Measurements from ENCODE around the gene GADL1. TPM values are rescaled to one million over a fixed set of nuclear protein-coding genes. Genes with fewer than 3 reads are reported as not detected.

GADL1 gene
- total RNA-seq, 1 experiment from 2014 or later, result 0.09 TPM

DNA sequence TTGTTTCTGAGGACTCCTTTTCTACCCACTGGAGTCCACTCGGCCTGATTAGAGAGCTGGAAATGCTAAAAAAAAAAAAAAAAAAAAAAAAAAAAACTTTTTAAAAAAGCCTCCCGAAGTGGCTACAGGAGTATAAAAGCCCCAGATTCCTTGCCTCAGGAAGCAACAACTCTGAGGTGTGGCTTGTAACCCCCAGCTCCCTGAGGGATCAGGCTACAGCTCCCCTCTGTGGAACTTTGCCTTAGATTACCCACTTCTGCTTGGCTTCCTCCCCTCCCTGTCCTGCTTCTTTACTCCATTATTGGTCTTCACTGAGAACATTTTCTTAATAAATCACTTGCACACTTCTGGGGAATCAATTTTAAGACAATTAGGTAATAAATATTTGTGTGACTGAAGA, 49.7 kb upstream of the GADL1 start:
- no peak overlapping the region for H4K91ac ChIP-seq (ENCODE audit: insufficient read length, low read depth, low read length)
- no peaks in the 10 kb centered on the region for H3K36me3 Mint-ChIP-seq (ENCODE audit: insufficient read depth in 1 of 3, low read depth in 3 of 3)
- H2BK15ac ChIP-seq (ENCODE audit: low read depth, low read length), result no peak overlapping the region
- no peak overlapping the region for H2BK120ac ChIP-seq (ENCODE audit: low read depth, low read length, poor library complexity, severe bottlenecking)
- H4K8ac ChIP-seq (replicated peaks; ENCODE audit: insufficient read length, low read depth, low read length), result no peak overlapping the region
- no peaks in the 10 kb centered on the region for H3K27me3 ChIP-seq (ENCODE audit: insufficient read depth, low read length)
- TF ChIP-seq, protein P1, sequence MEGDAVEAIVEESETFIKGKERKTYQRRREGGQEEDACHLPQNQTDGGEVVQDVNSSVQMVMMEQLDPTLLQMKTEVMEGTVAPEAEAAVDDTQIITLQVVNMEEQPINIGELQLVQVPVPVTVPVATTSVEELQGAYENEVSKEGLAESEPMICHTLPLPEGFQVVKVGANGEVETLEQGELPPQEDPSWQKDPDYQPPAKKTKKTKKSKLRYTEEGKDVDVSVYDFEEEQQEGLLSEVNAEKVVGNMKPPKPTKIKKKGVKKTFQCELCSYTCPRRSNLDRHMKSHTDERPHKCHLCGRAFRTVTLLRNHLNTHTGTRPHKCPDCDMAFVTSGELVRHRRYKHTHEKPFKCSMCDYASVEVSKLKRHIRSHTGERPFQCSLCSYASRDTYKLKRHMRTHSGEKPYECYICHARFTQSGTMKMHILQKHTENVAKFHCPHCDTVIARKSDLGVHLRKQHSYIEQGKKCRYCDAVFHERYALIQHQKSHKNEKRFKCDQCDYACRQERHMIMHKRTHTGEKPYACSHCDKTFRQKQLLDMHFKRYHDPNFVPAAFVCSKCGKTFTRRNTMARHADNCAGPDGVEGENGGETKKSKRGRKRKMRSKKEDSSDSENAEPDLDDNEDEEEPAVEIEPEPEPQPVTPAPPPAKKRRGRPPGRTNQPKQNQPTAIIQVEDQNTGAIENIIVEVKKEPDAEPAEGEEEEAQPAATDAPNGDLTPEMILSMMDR (conservative IDR thresholded peaks at IDR 0.05), result no peak
- H3K9me3 Mint-ChIP-seq, result no peaks in the 10 kb centered on the region
- H3K4me1 Mint-ChIP-seq, result peaks cover 20% of the 10 kb centered on the region in 2 experiments
- no peaks in the 10 kb centered on the region for H3K79me1 ChIP-seq (ENCODE audit: insufficient read depth, low read depth, low read length, poor library complexity, severe bottlenecking)
- H3K4ac ChIP-seq (ENCODE audit: low read depth, low read length), result no peak overlapping the region
- no peak overlapping the region for H3K18ac ChIP-seq (ENCODE audit: insufficient read length, low read depth, low read length)
- no CpG with 5 or more reads among the region's 2 CpGs for WGBS (ENCODE audit: extremely low coverage, insufficient read length, low lambda C conversion rate)
- H2BK12ac ChIP-seq (ENCODE audit: insufficient read length, low read depth, low read length), result no peak overlapping the region
- no peaks in the 10 kb centered on the region for H3K4me1 ChIP-seq (ENCODE audit: insufficient read depth, low read length)
- H3K27ac Mint-ChIP-seq, result no peak overlapping the region; a peak in 1 of 7 replicates
- no peaks in the 10 kb centered on the region for H3K9me3 ChIP-seq (ENCODE audit: control insufficient read depth, low read depth, low read length)
- no peaks in the 10 kb centered on the region for H3K27me3 Mint-ChIP-seq (ENCODE audit: low read depth)
- no peak overlapping the region for H3K4me2 ChIP-seq (ENCODE audit: insufficient read depth, insufficient read length, low read length)
- no peaks in the 10 kb centered on the region for H4K20me1 ChIP-seq (ENCODE audit: control insufficient read depth, insufficient read depth, insufficient read length)
- no peak overlapping the region for H2AFZ ChIP-seq (ENCODE audit: low read length)
- H3K14ac ChIP-seq (ENCODE audit: insufficient read depth, low read length), result no peak overlapping the region
- H2BK20ac ChIP-seq (ENCODE audit: low read depth, low read length, poor library complexity, severe bottlenecking), result no peak overlapping the region
- H3K4me3 Mint-ChIP-seq, result no peak overlapping the region
- H2BK5ac ChIP-seq (ENCODE audit: insufficient read length, low read length), result no peak overlapping the region
- H3K23ac ChIP-seq (ENCODE audit: insufficient read length, low read depth, low read length), result no peak overlapping the region
- H3T11ph ChIP-seq (ENCODE audit: low read length), result no peak overlapping the region
- no peak for DNase-seq
- no peak overlapping the region for H3K56ac ChIP-seq (ENCODE audit: insufficient read length, low read depth, low read length)
- no peak overlapping the region for H3K9ac ChIP-seq (ENCODE audit: extremely low read depth, insufficient read length, low read length)
- H2AK5ac ChIP-seq (ENCODE audit: insufficient read length, low read length), result no peak overlapping the region
- H3K79me2 ChIP-seq (ENCODE audit: insufficient read depth, low read length), result no peaks in the 10 kb centered on the region
- H3K27ac ChIP-seq (ENCODE audit: insufficient read length, low read depth, low read length), result no peak overlapping the region
- H3K23me2 ChIP-seq (ENCODE audit: insufficient read length, low read depth, low read length, poor library complexity, severe bottlenecking), result no peaks in the 10 kb centered on the region
- no peak overlapping the region for H4K5ac ChIP-seq (ENCODE audit: insufficient read length, low read depth, low read length)

Measured in H9 (cell line).